Heart right ventricle (tissue), 16 donors: ENCODE data around the gene GPR78. TPM values are rescaled to one million over a fixed set of nuclear protein-coding genes. Genes with fewer than 3 reads are reported as not detected.

Experiments used
- ATAC-seq, 8 donors: fragments of 200-7000 bp; cut with Tn5 transposase; one replicate each; pipeline ENCODE4 v1.9.1; 2020; ENCODE audit warnings: mild to moderate bottlenecking in 8 of 8, moderate library complexity in 8 of 8, moderate number of reproducible peaks in 1 of 8
- DNase-seq, 2 donors: peaks; one replicate each; pipeline ENCODE4 v3.0.0-alpha.2; 2020
- H3K27ac ChIP-seq, 10 donors: fragments of 200-600 bp; sonication (generic) in 2 of 10; one replicate each; pipeline versions ENCODE4 v1.5.0 to v1.8.0; 2020 to 2022; ENCODE audit warnings: mild to moderate bottlenecking in 3 of 10
- H3K27me3 ChIP-seq, 7 donors: fragments of 200-600 bp; one replicate each; pipeline ENCODE4 v1.8.0; 2021 to 2022; ENCODE audit warnings: mild to moderate bottlenecking in 2 of 7
- H3K36me3 ChIP-seq, 9 donors: fragments of 200-600 bp; sonication (generic) in 1 of 9; one replicate each; pipeline versions ENCODE4 v1.5.0 to v1.8.0; 2020 to 2022; ENCODE audit warnings: mild to moderate bottlenecking in 2 of 9
- H3K4me1 ChIP-seq, 9 donors: fragments of 200-600 bp; sonication (generic) in 1 of 9; one replicate each; pipeline versions ENCODE4 v1.5.0 to v1.8.0; 2020 to 2022; ENCODE audit warnings: mild to moderate bottlenecking in 4 of 9
- H3K4me3 ChIP-seq, 10 donors: fragments of 200-600 bp; sonication (generic) in 2 of 10; one replicate each; pipeline versions ENCODE4 v1.5.0 to v1.8.0; 2020 to 2022; ENCODE audit warnings: mild to moderate bottlenecking in 7 of 10, moderate library complexity in 2 of 10
- H3K9me3 ChIP-seq, 11 donors: fragments of 200-600 bp in 10 of 11; sonication (generic) in 2 of 11; one replicate each; pipeline versions ENCODE4 v1.5.0 to v1.8.0; 2013 to 2022; ENCODE audit warnings: mild to moderate bottlenecking in 2 of 11, control low read depth in 1 of 11, moderate library complexity in 1 of 11
- CTCF ChIP-seq, 9 donors: fragments of 200-600 bp; sonication (generic) in 2 of 9; IDR thresholded peaks; one replicate each; pipeline versions ENCODE4 v1.5.0 to v1.8.0; 2021 to 2022; ENCODE audit warnings: antibody characterized with exemption in 9 of 9, mild to moderate bottlenecking in 5 of 9, moderate library complexity in 1 of 9
- WGBS, 2 donors: extraction: QIAGEN DNeasy Blood & Tissue Kit; methylation state at CpG; one replicate each; pipeline ENCODE4 v1.1.7; 2013; ENCODE audit warnings: inconsistent platforms in 1 of 2; 5-methylcytosine and 5-hydroxymethylcytosine counted together
- intact Hi-C, 10 donors: fragments of 100-400 bp; cut with DNase I; formaldehyde crosslinking; loops; one replicate each; pipeline versions ENCODE4 v1.11.1 to v1.14.2; 2022
- polyA plus RNA-seq, 2 donors: library from polyadenylated mRNA; stranded (reverse); fragments of 200-250 nt; gene quantifications; one replicate each; pipeline ENCODE4 v1.2.3, GENCODE V29; 2013
- total RNA-seq, 10 donors: library from RNA; stranded (reverse); fragmentation: NEBNext Ultra II Directional in 3 of 10; extraction: Animal tissue kit (Norgen Biotek cat#: 25700) in 3 of 10; gene quantifications; one replicate each; pipeline versions ENCODE4 v1.2.1 to v1.2.4, GENCODE V29; 2021 to 2023
- donor health status: Arrhythmogenic right ventricular cardiomyopathy.
- donor health status: ischemic (EF 13 %, LVEDD 7.1; RV severe dilation, severe dysfunction).
- donor health status: healthy with polysubstance abuse.
- donor health status: DM: no; HTN: yes; CAD: no.
- donor health status: DM: no; HTN: no; CAD: no.
- donor health status: ischemic (EF 25% LVEDD 6.9; RV normal size, moderate dysfunction).
- donor health status: ischemic (EF 25% LVEDD 5.7; RV mildly dilated, moderate dysfunction).
- donor health status: healthy.
- donor health status: DM: yes; HTN: yes; CAD: no.
- donor health status: Ischemic cardiomyopathy.
- donor health status: ischemic (EF 35%, LVEDD 5.7; RV mildly dilated, moderate dysfunction).
- donor health status: nonischemic (EF 11% LVEDD 7.7; RV severe dilation, severe dysfunction).
- donor health status: DM: yes; HTN: yes; CAD: no.
- donor health status: PGD.
- donor health status: ischemic (EF 29% LVEDD 5.4; RV normal size, mild dysfunction).
- donor health status: nonischemic (EF 23%, LVEDD 6.1; RV moderate dilation, normal function).

Gene GPR78
- total and polyA plus RNA-seq, 12 donors = 0.01 to 0.12 TPM; not detected in 10

- WGBS, 2 donors = 85 to 87% methylated on average over 22 of the region's 22 CpGs
- intact Hi-C loops = loop anchor here in 1 of 10 donors (10.0 kb wide), 1 partner anchor 300 kb away; no protein-coding TSS in a partner anchor
Observed at GRCh38 chr4:8614365-8615193, 34.4 kb downstream of the GPR78 start.

GRCh38 chr4:8615366-8615765 is 35.2 kb downstream of the GPR78 start:
- peaks cover 0 to 30% (median 11%) of the 10 kb centered on the region in 9 donors for H3K4me1 ChIP-seq
- intact Hi-C loops = loop anchor here in 1 of 10 donors (10.0 kb wide), 1 partner anchor 299 kb away; no protein-coding TSS in a partner anchor
- H3K27me3 ChIP-seq = peaks cover 0 to 26% (median 0%) of the 10 kb centered on the region in 7 donors
- no peaks in the 10 kb centered on the region for H3K9me3 ChIP-seq
- ATAC-seq (no peak), DNase-seq (peak in 1 of 2 donors; percentile 1)
- no peak for TF ChIP-seq CTCF (IDR thresholded peaks at IDR 0.05)
- no peak overlapping the region for H3K4me3 ChIP-seq
- WGBS, 2 donors = 86 to 87% methylated on average over 13 of the region's 13 CpGs
- H3K36me3 ChIP-seq = no peaks in the 10 kb centered on the region
- no peak overlapping the region for H3K27ac ChIP-seq

More at GRCh38 chr4:8614365-8615193, 34.4 kb downstream of the GPR78 start:
- ATAC-seq (no peak), DNase-seq (peak in 1 of 2 donors; percentile 8)
- peaks cover 0 to 24% (median 0%) of the 10 kb centered on the region in 7 donors for H3K27me3 ChIP-seq
- no peak overlapping the region for H3K4me3 ChIP-seq
- TF ChIP-seq CTCF (IDR thresholded peaks at IDR 0.05) = no peak
- no peaks in the 10 kb centered on the region for H3K9me3 ChIP-seq
- no peak overlapping the region for H3K27ac ChIP-seq
- peaks cover 0 to 36% (median 12%) of the 10 kb centered on the region in 9 donors for H3K4me1 ChIP-seq
- no peaks in the 10 kb centered on the region for H3K36me3 ChIP-seq

GRCh38 chr4:8615921-8616787 is 36.0 kb downstream of the GPR78 start:
- no peak overlapping the region for H3K4me3 ChIP-seq
- H3K27me3 ChIP-seq = peaks cover 0 to 26% (median 3%) of the 10 kb centered on the region in 7 donors
- ATAC-seq (no peak), DNase-seq (peak in 1 of 2 donors; percentile 1)
- no peaks in the 10 kb centered on the region for H3K36me3 ChIP-seq
- H3K9me3 ChIP-seq = no peaks in the 10 kb centered on the region
- WGBS, 2 donors = 79 to 80% methylated on average over 26 of the region's 26 CpGs
- no peak for TF ChIP-seq CTCF (IDR thresholded peaks at IDR 0.05)
- intact Hi-C loops = loop anchor here in 1 of 10 donors (10.0 kb wide), 1 partner anchor 299 kb away; no protein-coding TSS in a partner anchor
- no peak overlapping the region for H3K27ac ChIP-seq
- H3K4me1 ChIP-seq = peaks cover 0 to 23% (median 5%) of the 10 kb centered on the region in 9 donors

GRCh38 chr4:8616831-8617230 is 36.6 kb downstream of the GPR78 start:
- intact Hi-C loops = loop anchor here in 1 of 10 donors (10.0 kb wide), 1 partner anchor 298 kb away; no protein-coding TSS in a partner anchor
- H3K4me3 ChIP-seq = no peak overlapping the region
- H3K4me1 ChIP-seq = peaks cover 0 to 16% (median 5%) of the 10 kb centered on the region in 9 donors
- whole genome bisulfite sequencing, 2 donors = 70 to 81% methylated on average over 16 of the region's 16 CpGs
- no peak overlapping the region for H3K27ac ChIP-seq
- no peak for ATAC-seq
- H3K36me3 ChIP-seq = no peaks in the 10 kb centered on the region
- peaks cover 0 to 26% (median 3%) of the 10 kb centered on the region in 7 donors for H3K27me3 ChIP-seq
- H3K9me3 ChIP-seq = no peaks in the 10 kb centered on the region
- no peak for TF ChIP-seq CTCF (IDR thresholded peaks at IDR 0.05)
- DNase-seq = peak in 1 of 2 donors; percentile 3
